HS-5 (cell line): ENCODE data around the gene LTC4S.
"Not testable (repeated sequence)": the region's sequence is repeated elsewhere in the genome, so short reads cannot be mapped to it uniquely, and the experiment has no call there.

Experiments
- DNase-seq: peaks from one replicate; pipeline ENCODE4 v3.0.0-alpha.2; 2012; ENCODE audit warnings: low read depth

LTC4S gene

GRCh38 chr5:179827680-179828079, 33.9 kb downstream of the LTC4S start:
- DNase-seq = no peak

- no peak for DNase-seq
Measured at GRCh38 chr5:179828756-179829421, 35.1 kb downstream of the LTC4S start.

GRCh38 chr5:179829732-179830435, 36.1 kb downstream of the LTC4S start:
- DNase-seq = no peak

GRCh38 chr5:179830818-179831468, 37.2 kb downstream of the LTC4S start:
- no peak for DNase-seq

GRCh38 chr5:179832039-179832745, 38.4 kb downstream of the LTC4S start:
- DNase-seq = no peak

GRCh38 chr5:179833056-179833708, 39.4 kb downstream of the LTC4S start:
- no peak for DNase-seq

- DNase-seq = no peak
Measured at GRCh38 chr5:179833709-179834070, 39.9 kb downstream of the LTC4S start.

- DNase-seq = no peak
Measured at GRCh38 chr5:179834120-179834519, 40.3 kb downstream of the LTC4S start.

GRCh38 chr5:179834871-179835270, 41.1 kb downstream of the LTC4S start:
- not testable (repeated sequence) for DNase-seq

- DNase-seq = no peak
Measured at GRCh38 chr5:179836225-179837019, 42.6 kb downstream of the LTC4S start.

- DNase-seq = no peak
Measured at GRCh38 chr5:179837076-179838011, 43.6 kb downstream of the LTC4S start.

- no peak for DNase-seq
Measured at GRCh38 chr5:179839328-179840256, 45.8 kb downstream of the LTC4S start.

- DNase-seq = no peak
Measured at GRCh38 chr5:179840321-179840720, 46.5 kb downstream of the LTC4S start.

- DNase-seq = no peak
Measured at GRCh38 chr5:179840766-179841165, 47.0 kb downstream of the LTC4S start.

- no peak for DNase-seq
Measured at GRCh38 chr5:179841621-179842020, 47.8 kb downstream of the LTC4S start.
